HepG2 (cell line): ENCODE results near the gene IFT172. TPM values are rescaled to one million over a fixed set of nuclear protein-coding genes. Genes with fewer than 3 reads are reported as not detected.

Experiments used
- ELF1 ChIP-seq: sonication (generic); formaldehyde crosslinking; IDR thresholded peaks from 2 replicates; pipeline ENCODE4 v1.4.0; 2020; ENCODE audit warnings: missing genetic modification reagents
- HNRNPK ChIP-seq: fragments of 200-400 bp; formaldehyde crosslinking; IDR thresholded peaks from 2 replicates; pipeline ENCODE4 v1.6.1; 2018; ENCODE audit warnings: low read length, low read depth, moderate library complexity, mild to moderate bottlenecking; ENCODE audit not compliant: poor library complexity, severe bottlenecking
- MLLT10 ChIP-seq: sonication (generic); formaldehyde crosslinking; IDR thresholded peaks from 2 replicates; pipeline ENCODE4 v1.4.0; 2020; ENCODE audit warnings: missing genetic modification reagents
- REPIN1 ChIP-seq: sonication (generic); formaldehyde crosslinking; IDR thresholded peaks from 2 replicates; pipeline ENCODE4 v1.8.0; 2022; ENCODE audit warnings: missing genetic modification reagents, low read depth, mild to moderate bottlenecking, borderline replicate concordance
- SP1 ChIP-seq, 2 experiments: fragments of 450-650 bp in 1 of 2; sonication (generic) in 1 of 2; formaldehyde crosslinking in 1 of 2; IDR thresholded peaks; 2 replicates each; pipeline versions ENCODE4 v1.4.0 to v1.6.1; 2016 to 2020; ENCODE audit warnings: missing genetic modification reagents in 1 of 2
- SRSF9 ChIP-seq: fragments of 200-400 bp; formaldehyde crosslinking; IDR thresholded peaks from 2 replicates; pipeline ENCODE4 v1.6.1; 2018; ENCODE audit warnings: borderline replicate concordance, mild to moderate bottlenecking, low read depth, low read length; ENCODE audit not compliant: insufficient read depth, poor library complexity, severe bottlenecking
- TGIF2 ChIP-seq: IDR thresholded peaks from 2 replicates; pipeline ENCODE4 v1.6.1; 2016; ENCODE audit warnings: control low read depth, missing compliant biosample characterization
- YEATS2 ChIP-seq: sonication (generic); formaldehyde crosslinking; IDR thresholded peaks from 2 replicates; pipeline ENCODE4 v1.4.0; 2020; ENCODE audit warnings: missing genetic modification reagents, borderline replicate concordance
- ZNF12 ChIP-seq: sonication (generic); formaldehyde crosslinking; IDR thresholded peaks from 2 replicates; pipeline ENCODE4 v1.5.0; 2020; ENCODE audit warnings: missing genetic modification reagents
- ZNF431 ChIP-seq: sonication (generic); formaldehyde crosslinking; IDR thresholded peaks from 2 replicates; pipeline ENCODE4 v1.9.0; 2022; ENCODE audit warnings: missing genetic modification reagents, low read depth, mild to moderate bottlenecking, borderline replicate concordance
- ZNF468 ChIP-seq: sonication (generic); formaldehyde crosslinking; IDR thresholded peaks from 2 replicates; pipeline ENCODE4 v1.8.0; 2022; ENCODE audit warnings: mild to moderate bottlenecking, moderate library complexity, missing genetic modification reagents
- ZNF549 ChIP-seq: sonication (generic); formaldehyde crosslinking; IDR thresholded peaks from 2 replicates; pipeline ENCODE4 v1.5.0; 2020; ENCODE audit warnings: missing genetic modification reagents
- polyA plus RNA-seq, 8 experiments: library from polyadenylated mRNA; depleted of rRNA in 3 of 8; stranded (reverse) in 7 of 8; unstranded in 1 of 8; fragments of >200 nt; fragmentation: Illumina TruSeq in 4 of 8; extraction: Trizol in 4 of 8; gene quantifications; 2 replicates each; pipeline versions ENCODE4 v1.2.1 to v1.2.3, GENCODE V29; 2011 to 2016; ENCODE audit warnings: low read depth in 4 of 8, missing spikeins in 1 of 8, mixed read lengths in 1 of 8; ENCODE audit not compliant: insufficient read depth in 1 of 8
- total RNA-seq, 5 experiments: library from RNA; depleted of rRNA; stranded (reverse); fragments of >200 nt; fragmentation: Illumina TruSeq; extraction: Trizol; gene quantifications; 2 replicates each; pipeline ENCODE4 v1.2.3, GENCODE V29; 2016; ENCODE audit warnings: low read depth in 1 of 5
- TF ChIP-seq, protein P1 (sequence below): sonication (generic); formaldehyde crosslinking; IDR thresholded peaks from 2 replicates; pipeline ENCODE4 v1.4.0; 2020; ENCODE audit warnings: missing genetic modification reagents, borderline replicate concordance
- TF ChIP-seq, protein P2 (sequence below): sonication (generic); formaldehyde crosslinking; IDR thresholded peaks from 2 replicates; pipeline ENCODE4 v1.9.0; 2021; ENCODE audit warnings: missing genetic modification reagents, borderline replicate concordance
- TF ChIP-seq, protein P3 (sequence below): sonication (generic); formaldehyde crosslinking; IDR thresholded peaks from 2 replicates; pipeline ENCODE4 v1.4.0; 2020; ENCODE audit warnings: missing genetic modification reagents; ENCODE audit errors: not compliant biosample characterization
- TF ChIP-seq, protein P4 (sequence below): sonication (generic); formaldehyde crosslinking; conservative IDR thresholded peaks from 2 replicates; pipeline ENCODE4 v1.4.0; 2020; ENCODE audit warnings: mild to moderate bottlenecking, missing genetic modification reagents, moderate library complexity

IFT172 gene
- total and polyA plus RNA-seq, 2 of the 13 experiments (the other 11 are each of a cell fraction or from before 2014, with no cell fraction given) = 21.6 to 35.7 TPM

DNA sequence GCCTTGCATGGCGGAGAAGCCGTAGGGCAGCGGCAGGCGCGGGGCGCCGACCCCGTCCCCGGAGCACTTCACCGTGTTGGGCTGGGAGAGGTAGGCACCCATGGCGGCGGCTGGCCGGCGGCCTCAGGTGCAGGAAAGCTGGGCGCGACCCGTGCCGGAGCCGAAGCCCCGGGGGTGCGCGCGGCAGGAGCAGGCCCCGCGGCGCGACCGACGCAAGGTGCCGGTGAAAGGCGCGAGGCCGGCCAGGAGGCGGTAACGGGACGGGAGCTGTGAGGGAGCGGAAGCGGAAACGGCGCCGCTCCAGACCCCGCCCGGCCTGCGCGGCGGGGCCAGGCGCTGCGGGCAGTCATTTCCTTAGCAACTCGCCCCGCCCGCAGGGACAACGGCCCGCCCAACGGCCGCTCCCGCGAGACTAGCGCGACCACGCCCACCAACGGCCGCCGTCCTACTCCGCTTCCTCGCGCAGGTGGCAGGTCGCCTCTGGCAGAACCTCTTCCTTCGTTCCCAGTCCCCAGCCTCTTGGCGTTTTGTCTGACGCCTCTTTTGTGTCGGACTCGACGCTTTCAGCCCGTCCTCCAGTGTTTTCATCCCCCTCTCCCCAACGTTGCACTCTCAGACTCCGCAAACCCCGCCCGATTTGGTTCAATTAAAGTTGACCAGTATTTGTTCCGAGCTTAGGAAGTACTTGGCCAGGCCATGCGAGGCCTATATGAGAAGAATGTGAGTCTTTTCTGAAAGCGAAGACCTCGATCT, 80.0 kb downstream of the IFT172 start, which contains the start of gene PPM1G (continued):
- TF ChIP-seq, protein P1, sequence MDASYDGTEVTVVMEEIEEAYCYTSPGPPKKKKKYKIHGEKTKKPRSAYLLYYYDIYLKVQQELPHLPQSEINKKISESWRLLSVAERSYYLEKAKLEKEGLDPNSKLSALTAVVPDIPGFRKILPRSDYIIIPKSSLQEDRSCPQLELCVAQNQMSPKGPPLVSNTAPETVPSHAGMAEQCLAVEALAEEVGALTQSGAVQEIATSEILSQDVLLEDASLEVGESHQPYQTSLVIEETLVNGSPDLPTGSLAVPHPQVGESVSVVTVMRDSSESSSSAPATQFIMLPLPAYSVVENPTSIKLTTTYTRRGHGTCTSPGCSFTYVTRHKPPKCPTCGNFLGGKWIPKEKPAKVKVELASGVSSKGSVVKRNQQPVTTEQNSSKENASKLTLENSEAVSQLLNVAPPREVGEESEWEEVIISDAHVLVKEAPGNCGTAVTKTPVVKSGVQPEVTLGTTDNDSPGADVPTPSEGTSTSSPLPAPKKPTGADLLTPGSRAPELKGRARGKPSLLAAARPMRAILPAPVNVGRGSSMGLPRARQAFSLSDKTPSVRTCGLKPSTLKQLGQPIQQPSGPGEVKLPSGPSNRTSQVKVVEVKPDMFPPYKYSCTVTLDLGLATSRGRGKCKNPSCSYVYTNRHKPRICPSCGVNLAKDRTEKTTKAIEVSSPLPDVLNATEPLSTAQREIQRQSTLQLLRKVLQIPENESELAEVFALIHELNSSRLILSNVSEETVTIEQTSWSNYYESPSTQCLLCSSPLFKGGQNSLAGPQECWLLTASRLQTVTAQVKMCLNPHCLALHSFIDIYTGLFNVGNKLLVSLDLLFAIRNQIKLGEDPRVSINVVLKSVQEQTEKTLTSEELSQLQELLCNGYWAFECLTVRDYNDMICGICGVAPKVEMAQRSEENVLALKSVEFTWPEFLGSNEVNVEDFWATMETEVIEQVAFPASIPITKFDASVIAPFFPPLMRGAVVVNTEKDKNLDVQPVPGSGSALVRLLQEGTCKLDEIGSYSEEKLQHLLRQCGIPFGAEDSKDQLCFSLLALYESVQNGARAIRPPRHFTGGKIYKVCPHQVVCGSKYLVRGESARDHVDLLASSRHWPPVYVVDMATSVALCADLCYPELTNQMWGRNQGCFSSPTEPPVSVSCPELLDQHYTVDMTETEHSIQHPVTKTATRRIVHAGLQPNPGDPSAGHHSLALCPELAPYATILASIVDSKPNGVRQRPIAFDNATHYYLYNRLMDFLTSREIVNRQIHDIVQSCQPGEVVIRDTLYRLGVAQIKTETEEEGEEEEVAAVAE = 0 out of 2 replicates have a peak, but pooled peaks have one; percentile 43
- peak; percentile 87 for TF ChIP-seq ZNF431 (CRISPR knock-in tag)
- TF ChIP-seq SP1 (IDR thresholded peaks at IDR 0.05) = peak; percentile 87
- peak; percentile 99 for TF ChIP-seq SP1 (CRISPR knock-in tag; IDR thresholded peaks at IDR 0.05)
- TF ChIP-seq SRSF9 = no peak
- TF ChIP-seq ZNF549 (CRISPR knock-in tag) = no peak
- peak; percentile 74 for TF ChIP-seq ELF1 (CRISPR knock-in tag)
- TF ChIP-seq MLLT10 (CRISPR knock-in tag) = no peak
- peak; percentile 11 for TF ChIP-seq ZNF12 (CRISPR knock-in tag)
- peak; percentile 96 for TF ChIP-seq REPIN1
- 0 out of 2 replicates have a peak, but pooled peaks have one; percentile 84 for TF ChIP-seq ZNF468 (CRISPR knock-in tag)
- TF ChIP-seq, protein P2, sequence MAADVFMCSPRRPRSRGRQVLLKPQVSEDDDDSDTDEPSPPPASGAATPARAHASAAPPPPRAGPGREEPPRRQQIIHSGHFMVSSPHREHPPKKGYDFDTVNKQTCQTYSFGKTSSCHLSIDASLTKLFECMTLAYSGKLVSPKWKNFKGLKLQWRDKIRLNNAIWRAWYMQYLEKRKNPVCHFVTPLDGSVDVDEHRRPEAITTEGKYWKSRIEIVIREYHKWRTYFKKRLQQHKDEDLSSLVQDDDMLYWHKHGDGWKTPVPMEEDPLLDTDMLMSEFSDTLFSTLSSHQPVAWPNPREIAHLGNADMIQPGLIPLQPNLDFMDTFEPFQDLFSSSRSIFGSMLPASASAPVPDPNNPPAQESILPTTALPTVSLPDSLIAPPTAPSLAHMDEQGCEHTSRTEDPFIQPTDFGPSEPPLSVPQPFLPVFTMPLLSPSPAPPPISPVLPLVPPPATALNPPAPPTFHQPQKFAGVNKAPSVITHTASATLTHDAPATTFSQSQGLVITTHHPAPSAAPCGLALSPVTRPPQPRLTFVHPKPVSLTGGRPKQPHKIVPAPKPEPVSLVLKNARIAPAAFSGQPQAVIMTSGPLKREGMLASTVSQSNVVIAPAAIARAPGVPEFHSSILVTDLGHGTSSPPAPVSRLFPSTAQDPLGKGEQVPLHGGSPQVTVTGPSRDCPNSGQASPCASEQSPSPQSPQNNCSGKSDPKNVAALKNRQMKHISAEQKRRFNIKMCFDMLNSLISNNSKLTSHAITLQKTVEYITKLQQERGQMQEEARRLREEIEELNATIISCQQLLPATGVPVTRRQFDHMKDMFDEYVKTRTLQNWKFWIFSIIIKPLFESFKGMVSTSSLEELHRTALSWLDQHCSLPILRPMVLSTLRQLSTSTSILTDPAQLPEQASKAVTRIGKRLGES (CRISPR knock-in tag) = no peak
- TF ChIP-seq, protein P3, sequence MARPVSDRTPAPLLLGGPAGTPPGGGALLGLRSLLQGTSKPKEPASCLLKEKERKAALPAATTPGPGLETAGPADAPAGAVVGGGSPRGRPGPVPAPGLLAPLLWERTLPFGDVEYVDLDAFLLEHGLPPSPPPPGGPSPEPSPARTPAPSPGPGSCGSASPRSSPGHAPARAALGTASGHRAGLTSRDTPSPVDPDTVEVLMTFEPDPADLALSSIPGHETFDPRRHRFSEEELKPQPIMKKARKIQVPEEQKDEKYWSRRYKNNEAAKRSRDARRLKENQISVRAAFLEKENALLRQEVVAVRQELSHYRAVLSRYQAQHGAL (CRISPR knock-in tag) = peak; percentile 87
- TF ChIP-seq TGIF2 (CRISPR knock-in tag) = no peak
- TF ChIP-seq YEATS2 = peak; percentile 94; the same call in 1 of the 2 replicates
- TF ChIP-seq, protein P4, sequence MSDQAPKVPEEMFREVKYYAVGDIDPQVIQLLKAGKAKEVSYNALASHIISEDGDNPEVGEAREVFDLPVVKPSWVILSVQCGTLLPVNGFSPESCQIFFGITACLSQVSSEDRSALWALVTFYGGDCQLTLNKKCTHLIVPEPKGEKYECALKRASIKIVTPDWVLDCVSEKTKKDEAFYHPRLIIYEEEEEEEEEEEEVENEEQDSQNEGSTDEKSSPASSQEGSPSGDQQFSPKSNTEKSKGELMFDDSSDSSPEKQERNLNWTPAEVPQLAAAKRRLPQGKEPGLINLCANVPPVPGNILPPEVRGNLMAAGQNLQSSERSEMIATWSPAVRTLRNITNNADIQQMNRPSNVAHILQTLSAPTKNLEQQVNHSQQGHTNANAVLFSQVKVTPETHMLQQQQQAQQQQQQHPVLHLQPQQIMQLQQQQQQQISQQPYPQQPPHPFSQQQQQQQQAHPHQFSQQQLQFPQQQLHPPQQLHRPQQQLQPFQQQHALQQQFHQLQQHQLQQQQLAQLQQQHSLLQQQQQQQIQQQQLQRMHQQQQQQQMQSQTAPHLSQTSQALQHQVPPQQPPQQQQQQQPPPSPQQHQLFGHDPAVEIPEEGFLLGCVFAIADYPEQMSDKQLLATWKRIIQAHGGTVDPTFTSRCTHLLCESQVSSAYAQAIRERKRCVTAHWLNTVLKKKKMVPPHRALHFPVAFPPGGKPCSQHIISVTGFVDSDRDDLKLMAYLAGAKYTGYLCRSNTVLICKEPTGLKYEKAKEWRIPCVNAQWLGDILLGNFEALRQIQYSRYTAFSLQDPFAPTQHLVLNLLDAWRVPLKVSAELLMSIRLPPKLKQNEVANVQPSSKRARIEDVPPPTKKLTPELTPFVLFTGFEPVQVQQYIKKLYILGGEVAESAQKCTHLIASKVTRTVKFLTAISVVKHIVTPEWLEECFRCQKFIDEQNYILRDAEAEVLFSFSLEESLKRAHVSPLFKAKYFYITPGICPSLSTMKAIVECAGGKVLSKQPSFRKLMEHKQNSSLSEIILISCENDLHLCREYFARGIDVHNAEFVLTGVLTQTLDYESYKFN (CRISPR knock-in tag) = 0 out of 2 replicates have a peak, but pooled peaks have one; percentile 53
- TF ChIP-seq HNRNPK = peak; percentile 73
